Stomach smooth muscle (tissue), 2 donors: ENCODE results near the gene SIX5.
A peak's percentile ranks its signal among the peaks of the same experiment; 100 is the strongest.
"Not testable (repeated sequence)": the region's sequence is repeated elsewhere in the genome, so short reads cannot be mapped to it uniquely, and the experiment has no call there.

Source experiments
- H3K27ac ChIP-seq: one replicate; pipeline ENCODE4 v1.7.0; 2013; ENCODE audit warnings: mild to moderate bottlenecking, low read length, inconsistent platforms
- H3K27me3 ChIP-seq, 2 donors: one replicate each; pipeline ENCODE4 v1.7.0; 2013; ENCODE audit warnings: low read length in 2 of 2; ENCODE audit not compliant: insufficient read depth in 2 of 2, control insufficient read depth in 1 of 2
- H3K36me3 ChIP-seq, 2 donors: one replicate each; pipeline ENCODE4 v1.7.0; 2013; ENCODE audit warnings: low read length in 2 of 2; ENCODE audit not compliant: control insufficient read depth in 2 of 2, insufficient read depth in 2 of 2
- H3K4me1 ChIP-seq: one replicate; pipeline ENCODE4 v1.7.0; 2013; ENCODE audit warnings: low read length; ENCODE audit not compliant: control insufficient read depth, insufficient read depth
- H3K4me3 ChIP-seq, 2 donors: one replicate each; pipeline ENCODE4 v1.7.0; 2013; ENCODE audit warnings: low read length in 2 of 2
- H3K9ac ChIP-seq, 2 donors: one replicate each; pipeline ENCODE4 v1.7.0; 2013; ENCODE audit warnings: low read length in 2 of 2, mild to moderate bottlenecking in 1 of 2
- H3K9me3 ChIP-seq, 2 donors: one replicate each; pipeline ENCODE4 v1.7.0; 2013; ENCODE audit warnings: low read length in 2 of 2; ENCODE audit not compliant: control insufficient read depth in 2 of 2
- donor health status: healthy.
- donor health status: Pancreatic carcinoma.

SIX5 gene

DNA sequence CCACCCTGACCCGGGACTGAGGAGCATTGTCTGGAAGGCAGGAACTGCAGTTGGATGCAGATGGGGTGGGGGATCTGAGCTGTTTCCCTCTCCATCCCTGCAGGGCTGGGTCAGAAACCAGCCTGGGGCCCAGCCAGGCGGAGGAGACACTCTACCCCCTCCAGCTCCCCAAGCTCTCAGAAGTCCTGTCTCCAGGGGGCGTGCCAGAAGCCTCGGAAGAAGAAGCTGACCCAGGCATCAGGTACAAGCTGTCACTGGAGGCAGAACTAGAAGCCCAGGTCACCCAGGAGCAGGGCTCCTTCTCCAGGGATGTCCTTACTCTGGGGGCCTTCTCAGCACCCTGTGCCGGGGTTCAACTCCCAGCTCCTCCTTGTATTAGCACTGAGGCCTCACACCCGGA is 15.5 kb downstream of the SIX5 start:
- Histone ChIP-seq H3K4me1 (no peaks in the 10 kb centered on the region), H3K27ac (no peak overlapping the region), H3K9ac (no peak overlapping the region), H3K36me3 (no peaks in the 10 kb centered on the region), H3K9me3 (no peaks in the 10 kb centered on the region), H3K4me3 (no peak overlapping the region), H3K27me3 (peaks cover 0 to 2% of the 10 kb centered on the region in 2 donors)

GRCh38 chr19:45752639-45753038 is 16.4 kb downstream of the SIX5 start:
- Histone ChIP-seq H3K27ac (no peak overlapping the region), H3K4me1 (no peaks in the 10 kb centered on the region), H3K9me3 (no peaks in the 10 kb centered on the region), H3K4me3 (no peak overlapping the region), H3K27me3 (peaks cover 0 to 2% of the 10 kb centered on the region in 2 donors), H3K36me3 (no peaks in the 10 kb centered on the region), H3K9ac (no peak overlapping the region)

DNA sequence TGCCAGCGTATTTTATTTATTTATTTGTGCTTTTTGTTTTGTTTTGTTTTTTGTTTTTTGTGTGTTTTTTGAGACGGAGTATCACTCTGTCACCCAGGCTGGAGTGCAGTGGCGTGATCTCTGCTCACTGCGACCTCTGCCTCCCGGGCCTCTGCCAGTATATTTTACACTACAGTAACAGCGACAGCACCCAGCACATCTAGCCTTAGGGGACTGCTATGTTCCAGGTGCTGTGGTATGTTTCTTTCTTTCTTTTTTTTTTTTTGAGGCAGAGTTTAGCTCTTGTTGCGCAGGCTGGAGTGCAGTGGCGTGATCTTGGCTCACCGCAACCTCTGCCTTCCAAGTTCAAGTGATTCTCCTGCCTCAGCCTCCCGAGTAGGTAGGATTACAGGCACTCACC is 17.6 kb downstream of the SIX5 start:
- H3K36me3 ChIP-seq, H3K9ac ChIP-seq, H3K27me3 ChIP-seq, H3K4me1 ChIP-seq, H3K9me3 ChIP-seq, H3K4me3 ChIP-seq, H3K27ac ChIP-seq: not testable (repeated sequence)

- H3K4me1 ChIP-seq, result no peaks in the 10 kb centered on the region
Measured at GRCh38 chr19:45747513-45747912, 21.5 kb downstream of the SIX5 start.

GRCh38 chr19:45746866-45747265 is 22.2 kb downstream of the SIX5 start:
- Histone ChIP-seq H3K36me3 (no peaks in the 10 kb centered on the region), H3K9me3 (no peaks in the 10 kb centered on the region), H3K9ac (no peak overlapping the region), H3K4me3 (no peak overlapping the region), H3K27me3 (no peaks in the 10 kb centered on the region), H3K4me1 (no peaks in the 10 kb centered on the region), H3K27ac (no peak overlapping the region)

More at GRCh38 chr19:45747513-45747912, 21.5 kb downstream of the SIX5 start:
- no peaks in the 10 kb centered on the region for H3K9me3 ChIP-seq
- no peaks in the 10 kb centered on the region for H3K27me3 ChIP-seq
- H3K36me3 ChIP-seq, result no peaks in the 10 kb centered on the region
- no peak overlapping the region for H3K4me3 ChIP-seq
- no peak overlapping the region for H3K27ac ChIP-seq
- H3K9ac ChIP-seq, result no peak overlapping the region

GRCh38 chr19:45745606-45746005 is 23.4 kb downstream of the SIX5 start:
- no peaks in the 10 kb centered on the region for H3K9me3 ChIP-seq
- H3K4me3 ChIP-seq, result no peak overlapping the region
- no peak overlapping the region for H3K9ac ChIP-seq
- no peaks in the 10 kb centered on the region for H3K36me3 ChIP-seq
- H3K4me1 ChIP-seq, result no peaks in the 10 kb centered on the region
- no peaks in the 10 kb centered on the region for H3K27me3 ChIP-seq
- no peak overlapping the region for H3K27ac ChIP-seq

- no peaks in the 10 kb centered on the region for H3K36me3 ChIP-seq
Measured at GRCh38 chr19:45742969-45743368, 26.1 kb downstream of the SIX5 start.

GRCh38 chr19:45739498-45740439 is 29.3 kb downstream of the SIX5 start:
- no peaks in the 10 kb centered on the region for H3K27me3 ChIP-seq
- no peaks in the 10 kb centered on the region for H3K9me3 ChIP-seq
- no peak overlapping the region for H3K9ac ChIP-seq
- no peaks in the 10 kb centered on the region for H3K36me3 ChIP-seq
- H3K4me3 ChIP-seq, result no peak overlapping the region
- H3K27ac ChIP-seq, result no peak overlapping the region
- H3K4me1 ChIP-seq, result no peaks in the 10 kb centered on the region

More at GRCh38 chr19:45742969-45743368, 26.1 kb downstream of the SIX5 start:
- Histone ChIP-seq H3K9me3 (no peaks in the 10 kb centered on the region), H3K27ac (no peak overlapping the region), H3K9ac (no peak overlapping the region), H3K4me3 (no peak overlapping the region), H3K27me3 (no peaks in the 10 kb centered on the region), H3K4me1 (no peaks in the 10 kb centered on the region)

DNA sequence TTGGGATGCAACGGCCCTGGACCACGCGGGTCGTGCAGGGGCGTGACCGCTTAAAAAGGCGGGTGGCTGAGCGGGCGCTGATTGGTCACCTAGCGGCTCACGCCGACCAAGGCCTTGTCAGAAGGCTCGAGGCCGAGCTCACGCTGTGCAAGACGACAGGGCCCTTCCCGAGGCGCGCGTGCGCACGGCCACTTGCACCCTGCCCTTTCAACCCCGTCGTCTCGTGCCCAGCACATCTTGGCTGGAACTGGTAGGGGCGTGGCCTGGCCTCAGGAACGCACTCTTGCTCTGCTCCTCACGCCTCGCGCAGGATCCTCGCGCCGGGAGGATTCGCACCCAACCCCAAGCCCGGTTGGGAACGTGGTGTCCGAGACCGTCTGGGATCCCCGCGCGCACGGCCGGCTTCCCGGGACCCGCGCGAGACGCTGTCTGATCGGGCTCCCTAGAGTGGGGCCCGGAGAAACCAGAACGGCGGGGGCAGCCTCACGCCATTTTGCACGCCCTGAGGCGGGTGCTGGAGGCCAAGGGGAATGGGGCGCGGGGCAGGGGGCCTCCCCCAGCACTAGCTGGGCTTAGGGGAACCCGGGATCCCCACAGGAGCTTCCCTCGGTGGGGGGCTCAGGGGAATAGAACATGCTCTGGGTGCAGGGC is 35.8 kb downstream of the SIX5 start, which contains the start of gene MEIOSIN:
Gene MEIOSIN, plus strand, starts transcription at position 280 of the 651 bp plus-strand sequence. CDS start 1,938 bp downstream, outside the sequence.
- H3K4me3 ChIP-seq, result no peak within 1 kb of the TSS

GRCh38 chr19:45730368-45731288 is 38.4 kb downstream of the SIX5 start, which contains the start of gene FBXO46:
TSS of gene FBXO46 (minus strand) at chr19:45730896. CDS start at chr19:45713495, 17,401 bp downstream.
- Histone ChIP-seq H3K27ac (peak within 1 kb of the TSS; percentile 60), H3K4me1 (peaks cover 13% of the 10 kb centered on the region), H3K9me3 (no peaks in the 10 kb centered on the region), H3K9ac (peak within 1 kb of the TSS; percentile 88 to 89), H3K36me3 (no peaks in the 10 kb centered on the region), H3K27me3 (no peaks in the 10 kb centered on the region), H3K4me3 (peak within 1 kb of the TSS; percentile 88 to 97)

More for the DNA sequence above, 35.8 kb downstream of the SIX5 start, which contains the start of gene MEIOSIN:
- Histone ChIP-seq H3K9ac (no peak within 1 kb of the TSS), H3K36me3 (no peaks in the 10 kb centered on the region), H3K27ac (no peak within 1 kb of the TSS), H3K9me3 (no peaks in the 10 kb centered on the region), H3K27me3 (no peaks in the 10 kb centered on the region), H3K4me1 (peaks cover 13% of the 10 kb centered on the region)
